Lung (tissue), 12 donors: ENCODE data around the gene PPA2. TPM values are rescaled to one million over a fixed set of nuclear protein-coding genes. Genes with fewer than 3 reads are reported as not detected.
A peak's percentile ranks its signal among the peaks of the same experiment; 100 is the strongest.

Source experiments
- ATAC-seq: fragments of 200-7000 bp; cut with Tn5 transposase; one replicate; pipeline ENCODE4 v1.9.1; 2020; ENCODE audit warnings: moderate number of reproducible peaks; ENCODE audit not compliant: insufficient read depth, low FRiP score
- DNase-seq, 3 donors: peaks; one replicate each; pipeline ENCODE4 v3.0.0-alpha.2; 2013 to 2017
- H3K27ac ChIP-seq, 2 donors: one replicate each; pipeline ENCODE4 v1.5.1; 2013; ENCODE audit warnings: mild to moderate bottlenecking in 2 of 2, moderate library complexity in 2 of 2, control low read depth in 1 of 2, inconsistent platforms in 1 of 2, low read depth in 1 of 2, low read length in 1 of 2
- H3K27me3 ChIP-seq, 3 donors: one replicate each; pipeline ENCODE4 v1.5.1; 2013; ENCODE audit warnings: low read length in 2 of 3; ENCODE audit not compliant: control insufficient read depth in 3 of 3, insufficient read depth in 3 of 3
- H3K36me3 ChIP-seq, 4 donors: one replicate each; pipeline ENCODE4 v1.5.1; 2013; ENCODE audit warnings: low read length in 4 of 4, mild to moderate bottlenecking in 1 of 4, moderate library complexity in 1 of 4; ENCODE audit not compliant: control insufficient read depth in 4 of 4, insufficient read depth in 4 of 4
- H3K4me1 ChIP-seq, 5 donors: one replicate each; pipeline ENCODE4 v1.5.1; 2013; ENCODE audit warnings: low read length in 5 of 5, mild to moderate bottlenecking in 2 of 5, moderate library complexity in 1 of 5; ENCODE audit not compliant: control insufficient read depth in 5 of 5, insufficient read depth in 5 of 5
- H3K4me3 ChIP-seq: one replicate; pipeline ENCODE4 v1.5.1; 2013; ENCODE audit warnings: mild to moderate bottlenecking, control low read depth, moderate library complexity
- H3K9ac ChIP-seq, 2 donors: one replicate each; pipeline ENCODE4 v1.5.1; 2013; ENCODE audit warnings: low read length in 2 of 2, control low read depth in 1 of 2; ENCODE audit not compliant: insufficient read depth in 1 of 2
- H3K9me3 ChIP-seq, 4 donors: one replicate each; pipeline ENCODE4 v1.5.1; 2013; ENCODE audit warnings: low read length in 3 of 4, mild to moderate bottlenecking in 1 of 4, moderate library complexity in 1 of 4; ENCODE audit not compliant: control insufficient read depth in 4 of 4, insufficient read depth in 3 of 4
- CTCF ChIP-seq: IDR thresholded peaks from 2 replicates; pipeline ENCODE4 v1.5.1; 2012; ENCODE audit warnings: mild to moderate bottlenecking; ENCODE audit errors: control extremely low read depth, extremely low read depth
- WGBS, 2 donors: extraction: QIAGEN DNeasy Blood & Tissue Kit; methylation state at CpG; one replicate each; pipeline ENCODE4 v1.1.7; 2013; 5-methylcytosine and 5-hydroxymethylcytosine counted together
- polyA plus RNA-seq, 2 donors: library from polyadenylated mRNA; stranded (reverse); fragments of 200-250 nt; gene quantifications; one replicate each; pipeline ENCODE4 v1.2.1, GENCODE V29; 2013
- total RNA-seq, 2 donors: library from RNA; depleted of rRNA in 1 of 2; stranded (reverse); fragments of >200 nt in 1 of 2; gene quantifications; one replicate each; pipeline ENCODE4 v1.2.1, GENCODE V29; 2014 to 2021
- donor health status: control.
- donor health status: control.
- donor health status: Bipolar disorder and iron deficiency.
- donor health status: healthy.
- donor health status: DM: yes; HTN: yes; CAD: no.

Gene PPA2
- total and polyA plus RNA-seq, 4 donors: 70.0 to 114 (median 77.1) TPM

GRCh38 chr4:105437637-105438036 is 36.2 kb downstream of the PPA2 start:
- Histone ChIP-seq H3K4me3 (no peak overlapping the region), H3K9ac (no peak overlapping the region), H3K9me3 (peaks cover 0 to 5% (median under 1%) of the 10 kb centered on the region in 4 donors), H3K27ac (no peak overlapping the region), H3K36me3 (peaks cover 9 to 34% (median 32%) of the 10 kb centered on the region in 4 donors), H3K4me1 (no peaks in the 10 kb centered on the region), H3K27me3 (no peaks in the 10 kb centered on the region)
- ATAC-seq (no peak), DNase-seq (no peak)
- WGBS, 2 donors: 97 to 98% methylated on average over 6 of the region's 6 CpGs
- no peak for TF ChIP-seq CTCF

DNA sequence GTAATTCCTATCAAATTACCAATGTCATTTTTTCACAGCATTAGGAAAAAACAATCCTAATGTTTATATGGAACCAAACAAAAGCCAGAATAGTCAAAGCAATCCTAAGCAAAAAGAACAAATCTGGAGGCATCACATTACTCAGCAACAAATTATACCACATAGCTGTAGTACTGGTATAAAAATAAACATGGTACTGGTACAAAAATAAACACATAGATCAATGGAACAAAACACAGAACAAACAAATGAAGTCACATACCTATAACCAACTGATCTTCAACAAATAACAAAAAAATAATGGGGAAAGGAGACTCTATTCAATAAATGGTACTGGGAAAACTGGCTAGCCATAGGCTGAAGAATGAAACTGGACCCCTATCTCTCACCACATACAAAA is 37.4 kb downstream of the PPA2 start:
- Histone ChIP-seq H3K27ac (no peak overlapping the region), H3K36me3 (peaks cover 11 to 34% (median 30%) of the 10 kb centered on the region in 4 donors), H3K27me3 (no peaks in the 10 kb centered on the region), H3K9ac (no peak overlapping the region), H3K4me3 (no peak overlapping the region), H3K9me3 (peaks cover 0 to 5% (median under 1%) of the 10 kb centered on the region in 4 donors), H3K4me1 (no peaks in the 10 kb centered on the region)
- no peak for TF ChIP-seq CTCF
- DNase-seq (no peak), ATAC-seq (no peak)

- H3K9me3 ChIP-seq: peaks cover 0 to 5% (median under 1%) of the 10 kb centered on the region in 4 donors
- no peaks in the 10 kb centered on the region for H3K4me1 ChIP-seq
- peaks cover 11 to 34% (median 28%) of the 10 kb centered on the region in 4 donors for H3K36me3 ChIP-seq
- H3K4me3 ChIP-seq: no peak overlapping the region
- H3K27ac ChIP-seq: no peak overlapping the region
- WGBS, 2 donors: 95 to 98% methylated on average over 3 of the region's 3 CpGs
- no peaks in the 10 kb centered on the region for H3K27me3 ChIP-seq
- ATAC-seq (no peak), DNase-seq (no peak)
- H3K9ac ChIP-seq: no peak overlapping the region
- no peak for TF ChIP-seq CTCF
These were observed 38.9 kb downstream of the PPA2 start for GRCh38 chr4:105434940-105435339.

GRCh38 chr4:105433421-105433820 is 40.4 kb downstream of the PPA2 start:
- TF ChIP-seq CTCF: no peak
- peaks cover 0 to 5% (median under 1%) of the 10 kb centered on the region in 4 donors for H3K9me3 ChIP-seq
- 65 to 66% methylated on average over 3 of the region's 3 CpGs for WGBS, 2 donors
- H3K4me3 ChIP-seq: no peak overlapping the region
- H3K27ac ChIP-seq: no peak overlapping the region
- ATAC-seq: no peak
- peak in 2 of 3 donors; percentile 5 to 12 for DNase-seq
- peaks cover 11 to 34% (median 29%) of the 10 kb centered on the region in 4 donors for H3K36me3 ChIP-seq
- no peaks in the 10 kb centered on the region for H3K27me3 ChIP-seq
- H3K9ac ChIP-seq: no peak overlapping the region
- no peaks in the 10 kb centered on the region for H3K4me1 ChIP-seq
